ENCODE measurements around the gene ATP8A1.

Gene ATP8A1

GRCh38 chr4:42600578-42600977 is 56.3 kb downstream of the ATP8A1 start:
- no peak for TF ChIP-seq CTCF (conservative IDR thresholded peaks at IDR 0.05; ENCODE audit: low read length)
- no peak overlapping the region for H3K4me3 ChIP-seq (ENCODE audit: low read length)
- no peak for DNase-seq (ENCODE audit: low read depth)

GRCh38 chr4:42596918-42597317 is 60.0 kb downstream of the ATP8A1 start:
- DNase-seq (ENCODE audit: low read depth) = no peak
- no peak for TF ChIP-seq CTCF (conservative IDR thresholded peaks at IDR 0.05; ENCODE audit: low read length)
- H3K4me3 ChIP-seq (ENCODE audit: low read length) = no peak overlapping the region

- TF ChIP-seq CTCF (conservative IDR thresholded peaks at IDR 0.05; ENCODE audit: low read length) = no peak
- DNase-seq (ENCODE audit: low read depth) = no peak
- no peak overlapping the region for H3K4me3 ChIP-seq (ENCODE audit: low read length)
Measured at GRCh38 chr4:42594888-42595287, 62.0 kb downstream of the ATP8A1 start.

GRCh38 chr4:42588909-42589308 is 68.0 kb downstream of the ATP8A1 start:
- no peak for TF ChIP-seq CTCF (conservative IDR thresholded peaks at IDR 0.05; ENCODE audit: low read length)
- no peak for DNase-seq (ENCODE audit: low read depth)
- H3K4me3 ChIP-seq (ENCODE audit: low read length) = no peak overlapping the region

GRCh38 chr4:42586775-42587174 is 70.1 kb downstream of the ATP8A1 start:
- no peak for DNase-seq (ENCODE audit: low read depth)
- TF ChIP-seq CTCF (conservative IDR thresholded peaks at IDR 0.05; ENCODE audit: low read length) = no peak
- no peak overlapping the region for H3K4me3 ChIP-seq (ENCODE audit: low read length)

GRCh38 chr4:42579903-42580302 is 77.0 kb downstream of the ATP8A1 start:
- no peak for DNase-seq (ENCODE audit: low read depth)
- no peak for TF ChIP-seq CTCF (conservative IDR thresholded peaks at IDR 0.05; ENCODE audit: low read length)
- H3K4me3 ChIP-seq (ENCODE audit: low read length) = no peak overlapping the region

- no peak overlapping the region for H3K4me3 ChIP-seq (ENCODE audit: low read length)
- TF ChIP-seq CTCF (conservative IDR thresholded peaks at IDR 0.05; ENCODE audit: low read length) = no peak
- no peak for DNase-seq (ENCODE audit: low read depth)
Measured at GRCh38 chr4:42578187-42578586, 78.7 kb downstream of the ATP8A1 start.

Data from AG10803 (cell line).